HL-60 (cell line): Measurements from ENCODE around the gene NPR1.

ENCODE experiments used
- GABPA ChIP-seq: IDR thresholded peaks from 2 replicates; pipeline ENCODE4 v1.6.1; 2012; ENCODE audit warnings: low read depth
- POLR2AphosphoS5 ChIP-seq: IDR thresholded peaks from 2 replicates; pipeline ENCODE4 v1.6.1; 2012; ENCODE audit warnings: low read depth
- SPI1 ChIP-seq: IDR thresholded peaks from 2 replicates; pipeline ENCODE4 v1.6.1; 2012; ENCODE audit warnings: low read depth, mild to moderate bottlenecking, borderline replicate concordance
- TF ChIP-seq, protein P1 (sequence below): IDR thresholded peaks from one replicate; pipeline ENCODE4 v1.5.1; 2011; ENCODE audit warnings: low read length, control low read depth, inconsistent platforms; ENCODE audit not compliant: insufficient read depth
- TF ChIP-seq, protein P2 (sequence below): IDR thresholded peaks from 2 replicates; pipeline ENCODE4 v1.6.1; 2012; ENCODE audit warnings: low read depth; ENCODE audit not compliant: insufficient replicate concordance

DNA sequence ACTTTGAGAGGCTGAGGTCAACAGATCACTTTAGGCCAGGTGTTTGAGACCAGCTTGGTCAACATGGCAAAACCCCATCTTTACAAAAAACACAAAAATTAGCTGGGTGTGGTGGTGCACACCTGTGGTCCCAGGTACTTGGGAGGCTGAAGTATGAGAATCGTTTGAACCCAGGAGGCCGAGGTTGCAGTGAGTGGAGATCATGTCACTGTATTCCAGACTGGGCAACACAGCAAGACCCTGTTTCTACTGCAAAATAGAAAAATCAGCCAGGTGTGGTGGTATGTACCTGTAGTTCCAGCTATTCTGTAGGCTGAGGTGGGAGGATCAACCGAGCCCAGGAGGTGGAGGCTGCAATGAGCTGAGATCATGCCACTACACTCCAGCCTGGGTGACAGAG lies 45.2 kb downstream of the NPR1 start:
- TF ChIP-seq, protein P1, sequence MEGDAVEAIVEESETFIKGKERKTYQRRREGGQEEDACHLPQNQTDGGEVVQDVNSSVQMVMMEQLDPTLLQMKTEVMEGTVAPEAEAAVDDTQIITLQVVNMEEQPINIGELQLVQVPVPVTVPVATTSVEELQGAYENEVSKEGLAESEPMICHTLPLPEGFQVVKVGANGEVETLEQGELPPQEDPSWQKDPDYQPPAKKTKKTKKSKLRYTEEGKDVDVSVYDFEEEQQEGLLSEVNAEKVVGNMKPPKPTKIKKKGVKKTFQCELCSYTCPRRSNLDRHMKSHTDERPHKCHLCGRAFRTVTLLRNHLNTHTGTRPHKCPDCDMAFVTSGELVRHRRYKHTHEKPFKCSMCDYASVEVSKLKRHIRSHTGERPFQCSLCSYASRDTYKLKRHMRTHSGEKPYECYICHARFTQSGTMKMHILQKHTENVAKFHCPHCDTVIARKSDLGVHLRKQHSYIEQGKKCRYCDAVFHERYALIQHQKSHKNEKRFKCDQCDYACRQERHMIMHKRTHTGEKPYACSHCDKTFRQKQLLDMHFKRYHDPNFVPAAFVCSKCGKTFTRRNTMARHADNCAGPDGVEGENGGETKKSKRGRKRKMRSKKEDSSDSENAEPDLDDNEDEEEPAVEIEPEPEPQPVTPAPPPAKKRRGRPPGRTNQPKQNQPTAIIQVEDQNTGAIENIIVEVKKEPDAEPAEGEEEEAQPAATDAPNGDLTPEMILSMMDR = no peak
- TF ChIP-seq GABPA (no peak), POLR2AphosphoS5 (no peak), SPI1 (no peak)
- TF ChIP-seq, protein P2, sequence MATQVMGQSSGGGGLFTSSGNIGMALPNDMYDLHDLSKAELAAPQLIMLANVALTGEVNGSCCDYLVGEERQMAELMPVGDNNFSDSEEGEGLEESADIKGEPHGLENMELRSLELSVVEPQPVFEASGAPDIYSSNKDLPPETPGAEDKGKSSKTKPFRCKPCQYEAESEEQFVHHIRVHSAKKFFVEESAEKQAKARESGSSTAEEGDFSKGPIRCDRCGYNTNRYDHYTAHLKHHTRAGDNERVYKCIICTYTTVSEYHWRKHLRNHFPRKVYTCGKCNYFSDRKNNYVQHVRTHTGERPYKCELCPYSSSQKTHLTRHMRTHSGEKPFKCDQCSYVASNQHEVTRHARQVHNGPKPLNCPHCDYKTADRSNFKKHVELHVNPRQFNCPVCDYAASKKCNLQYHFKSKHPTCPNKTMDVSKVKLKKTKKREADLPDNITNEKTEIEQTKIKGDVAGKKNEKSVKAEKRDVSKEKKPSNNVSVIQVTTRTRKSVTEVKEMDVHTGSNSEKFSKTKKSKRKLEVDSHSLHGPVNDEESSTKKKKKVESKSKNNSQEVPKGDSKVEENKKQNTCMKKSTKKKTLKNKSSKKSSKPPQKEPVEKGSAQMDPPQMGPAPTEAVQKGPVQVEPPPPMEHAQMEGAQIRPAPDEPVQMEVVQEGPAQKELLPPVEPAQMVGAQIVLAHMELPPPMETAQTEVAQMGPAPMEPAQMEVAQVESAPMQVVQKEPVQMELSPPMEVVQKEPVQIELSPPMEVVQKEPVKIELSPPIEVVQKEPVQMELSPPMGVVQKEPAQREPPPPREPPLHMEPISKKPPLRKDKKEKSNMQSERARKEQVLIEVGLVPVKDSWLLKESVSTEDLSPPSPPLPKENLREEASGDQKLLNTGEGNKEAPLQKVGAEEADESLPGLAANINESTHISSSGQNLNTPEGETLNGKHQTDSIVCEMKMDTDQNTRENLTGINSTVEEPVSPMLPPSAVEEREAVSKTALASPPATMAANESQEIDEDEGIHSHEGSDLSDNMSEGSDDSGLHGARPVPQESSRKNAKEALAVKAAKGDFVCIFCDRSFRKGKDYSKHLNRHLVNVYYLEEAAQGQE = no peak
